Measurements from ENCODE around the gene C9orf85. TPM values are rescaled to one million over a fixed set of nuclear protein-coding genes. Genes with fewer than 3 reads are reported as not detected.

The C9orf85 gene, protein sequence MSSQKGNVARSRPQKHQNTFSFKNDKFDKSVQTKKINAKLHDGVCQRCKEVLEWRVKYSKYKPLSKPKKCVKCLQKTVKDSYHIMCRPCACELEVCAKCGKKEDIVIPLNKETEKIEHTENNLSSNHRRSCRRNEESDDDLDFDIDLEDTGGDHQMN
- 13.1 TPM for polyA plus RNA-seq (2012; ENCODE audit: missing spikeins)

- DNase-seq (ENCODE audit: insufficient read length) (peak; percentile 87), FAIRE-seq (peak; percentile 98)
- TF ChIP-seq POLR2A (IDR thresholded peaks at IDR 0.05; ENCODE audit: low read depth, low read length) (peak; percentile 99), POLR2AphosphoS5 (IDR thresholded peaks at IDR 0.05; ENCODE audit: low read depth, low read length) (peak; percentile 99), TAF1 (IDR thresholded peaks at IDR 0.05; ENCODE audit: borderline replicate concordance, low read depth, low read length) (peak; percentile 99)
Observed at GRCh38 chr9:71911061-71911907, at the start of gene C9orf85, which contains the start of gene ABHD17B. C9orf85 (plus strand) TSS chr9:71911639; CDS start chr9:71911735, 96 bp downstream. ABHD17B (minus strand) TSS chr9:71911193; CDS start chr9:71875080, 36,113 bp downstream.

GRCh38 chr9:71863631-71864030, 47.8 kb upstream of the C9orf85 start:
- no peak for FAIRE-seq
- no peak for DNase-seq (ENCODE audit: insufficient read length)
- TF ChIP-seq POLR2A (IDR thresholded peaks at IDR 0.05; ENCODE audit: low read depth, low read length) (no peak), POLR2AphosphoS5 (IDR thresholded peaks at IDR 0.05; ENCODE audit: low read depth, low read length) (no peak), TAF1 (IDR thresholded peaks at IDR 0.05; ENCODE audit: borderline replicate concordance, low read depth, low read length) (no peak)

DNA sequence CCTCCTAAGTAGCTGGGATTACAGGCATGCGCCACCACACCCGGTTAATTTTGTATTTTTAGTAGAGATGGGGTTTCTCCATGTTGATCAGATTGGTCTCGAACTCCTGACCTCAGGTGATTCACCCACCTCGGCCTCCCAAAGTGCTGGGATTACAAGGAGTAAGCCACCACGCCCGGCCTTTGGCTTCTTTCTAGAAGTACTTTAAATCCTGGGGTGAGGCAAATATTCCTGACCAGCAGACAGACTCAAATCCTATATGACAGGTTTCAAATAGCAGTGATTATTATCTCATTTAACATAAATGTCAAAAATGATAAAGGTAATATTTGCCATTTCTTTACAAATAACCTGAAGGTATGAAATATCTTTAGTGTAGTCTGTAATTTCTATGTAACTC, 36.1 kb upstream of the C9orf85 start:
- no peak for TF ChIP-seq POLR2AphosphoS5 (IDR thresholded peaks at IDR 0.05; ENCODE audit: low read depth, low read length)
- no peak for TF ChIP-seq POLR2A (IDR thresholded peaks at IDR 0.05; ENCODE audit: low read depth, low read length)
- TF ChIP-seq TAF1 (IDR thresholded peaks at IDR 0.05; ENCODE audit: borderline replicate concordance, low read depth, low read length) = no peak
- DNase-seq (ENCODE audit: insufficient read length) (no peak), FAIRE-seq (no peak)

GRCh38 chr9:71876106-71876505, 35.3 kb upstream of the C9orf85 start:
- DNase-seq (ENCODE audit: insufficient read length) (no peak), FAIRE-seq (no peak)
- TF ChIP-seq TAF1 (IDR thresholded peaks at IDR 0.05; ENCODE audit: borderline replicate concordance, low read depth, low read length) (no peak), POLR2A (IDR thresholded peaks at IDR 0.05; ENCODE audit: low read depth, low read length) (no peak), POLR2AphosphoS5 (IDR thresholded peaks at IDR 0.05; ENCODE audit: low read depth, low read length) (no peak)

- FAIRE-seq = no peak
- DNase-seq (ENCODE audit: insufficient read length) = no peak
- TF ChIP-seq POLR2AphosphoS5 (IDR thresholded peaks at IDR 0.05; ENCODE audit: low read depth, low read length) = no peak
Observed at GRCh38 chr9:71876829-71877228, 34.6 kb upstream of the C9orf85 start.

- DNase-seq (ENCODE audit: insufficient read length) = no peak
- no peak for TF ChIP-seq TAF1 (IDR thresholded peaks at IDR 0.05; ENCODE audit: borderline replicate concordance, low read depth, low read length)
- no peak for TF ChIP-seq POLR2A (IDR thresholded peaks at IDR 0.05; ENCODE audit: low read depth, low read length)
- TF ChIP-seq POLR2AphosphoS5 (IDR thresholded peaks at IDR 0.05; ENCODE audit: low read depth, low read length) = no peak
- no peak for FAIRE-seq
Observed at GRCh38 chr9:71878327-71879274, 32.8 kb upstream of the C9orf85 start.

DNA sequence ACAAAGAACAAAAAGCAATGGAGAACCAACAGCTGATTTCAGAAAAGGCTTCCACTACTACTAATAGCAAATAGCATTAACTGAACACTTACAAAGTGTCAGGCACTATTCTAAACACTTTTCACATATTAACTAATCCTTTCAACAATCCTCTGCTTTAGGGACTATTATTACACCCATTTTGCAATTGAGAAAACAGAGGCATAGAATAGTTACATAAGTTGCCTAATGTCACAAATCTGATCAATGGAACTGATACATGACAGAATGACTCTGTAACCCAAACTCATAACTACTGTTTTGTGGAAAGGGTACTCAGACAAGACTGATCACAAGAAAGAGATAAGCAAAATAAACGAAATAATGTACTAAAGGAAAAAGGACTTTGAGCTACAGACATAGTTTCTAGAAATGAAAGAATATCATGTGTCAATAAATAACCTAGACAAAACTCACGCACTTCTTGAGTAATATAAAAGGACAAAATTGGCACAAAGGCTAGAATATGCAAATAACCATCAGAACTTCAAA, 31.7 kb upstream of the C9orf85 start:
- TF ChIP-seq POLR2AphosphoS5 (IDR thresholded peaks at IDR 0.05; ENCODE audit: low read depth, low read length) = no peak
- no peak for TF ChIP-seq TAF1 (IDR thresholded peaks at IDR 0.05; ENCODE audit: borderline replicate concordance, low read depth, low read length)
- TF ChIP-seq POLR2A (IDR thresholded peaks at IDR 0.05; ENCODE audit: low read depth, low read length) = no peak
- DNase-seq (ENCODE audit: insufficient read length) (no peak), FAIRE-seq (no peak)

DNA sequence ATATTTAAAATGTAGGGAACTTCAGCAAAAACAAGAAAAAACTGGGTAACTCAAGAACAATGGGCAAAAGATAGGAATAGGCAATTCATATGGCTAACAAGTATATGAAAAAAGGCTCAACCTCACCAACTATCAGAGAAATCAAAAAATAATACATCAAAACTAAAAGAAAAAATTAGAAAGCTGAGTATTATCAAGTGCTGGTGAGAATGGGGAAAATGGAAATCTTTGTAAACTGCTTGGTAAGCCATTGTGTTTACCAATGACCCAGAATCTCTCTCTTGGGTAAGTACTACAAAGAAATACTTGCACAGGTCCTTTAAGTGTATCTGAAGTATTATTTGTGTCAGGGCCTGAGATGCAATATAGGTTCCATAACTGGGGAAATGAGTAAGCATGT, 27.4 kb upstream of the C9orf85 start:
- FAIRE-seq (no peak), DNase-seq (ENCODE audit: insufficient read length) (no peak)
- no peak for TF ChIP-seq POLR2A (IDR thresholded peaks at IDR 0.05; ENCODE audit: low read depth, low read length)
- no peak for TF ChIP-seq TAF1 (IDR thresholded peaks at IDR 0.05; ENCODE audit: borderline replicate concordance, low read depth, low read length)
- no peak for TF ChIP-seq POLR2AphosphoS5 (IDR thresholded peaks at IDR 0.05; ENCODE audit: low read depth, low read length)

DNA sequence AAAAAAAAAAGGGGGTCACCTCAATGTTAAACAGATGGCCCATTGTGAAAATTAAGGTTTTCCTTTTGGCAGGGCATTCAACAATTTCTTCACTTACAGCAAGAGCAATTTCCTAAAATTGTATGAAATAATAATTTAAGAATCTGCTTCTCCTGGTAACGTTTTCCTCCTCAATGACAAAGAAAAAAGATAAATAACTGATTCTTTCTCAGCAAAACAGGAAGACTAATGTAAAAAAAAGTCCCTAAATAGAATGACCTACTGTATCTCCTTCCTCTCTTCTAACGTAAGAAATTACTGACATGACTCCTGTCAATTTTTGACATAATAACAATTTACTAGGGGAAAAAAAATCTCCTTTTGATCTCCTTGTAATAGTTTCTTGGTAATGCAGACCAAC, 26.0 kb upstream of the C9orf85 start:
- DNase-seq (ENCODE audit: insufficient read length) (no peak), FAIRE-seq (no peak)
- TF ChIP-seq POLR2A (IDR thresholded peaks at IDR 0.05; ENCODE audit: low read depth, low read length) (no peak), TAF1 (IDR thresholded peaks at IDR 0.05; ENCODE audit: borderline replicate concordance, low read depth, low read length) (no peak), POLR2AphosphoS5 (IDR thresholded peaks at IDR 0.05; ENCODE audit: low read depth, low read length) (no peak)

GRCh38 chr9:71886015-71886414, 25.4 kb upstream of the C9orf85 start:
- no peak for TF ChIP-seq TAF1 (IDR thresholded peaks at IDR 0.05; ENCODE audit: borderline replicate concordance, low read depth, low read length)
- no peak for TF ChIP-seq POLR2A (IDR thresholded peaks at IDR 0.05; ENCODE audit: low read depth, low read length)
- no peak for TF ChIP-seq POLR2AphosphoS5 (IDR thresholded peaks at IDR 0.05; ENCODE audit: low read depth, low read length)
- FAIRE-seq (peak; percentile 51), DNase-seq (ENCODE audit: insufficient read length) (no peak)

- FAIRE-seq (no peak), DNase-seq (ENCODE audit: insufficient read length) (no peak)
- TF ChIP-seq POLR2A (IDR thresholded peaks at IDR 0.05; ENCODE audit: low read depth, low read length) (no peak), POLR2AphosphoS5 (IDR thresholded peaks at IDR 0.05; ENCODE audit: low read depth, low read length) (no peak), TAF1 (IDR thresholded peaks at IDR 0.05; ENCODE audit: borderline replicate concordance, low read depth, low read length) (no peak)
Observed at GRCh38 chr9:71886541-71886940, 24.9 kb upstream of the C9orf85 start.
